ENCODE data around the gene PPP1R13L.

Gene PPP1R13L

DNA sequence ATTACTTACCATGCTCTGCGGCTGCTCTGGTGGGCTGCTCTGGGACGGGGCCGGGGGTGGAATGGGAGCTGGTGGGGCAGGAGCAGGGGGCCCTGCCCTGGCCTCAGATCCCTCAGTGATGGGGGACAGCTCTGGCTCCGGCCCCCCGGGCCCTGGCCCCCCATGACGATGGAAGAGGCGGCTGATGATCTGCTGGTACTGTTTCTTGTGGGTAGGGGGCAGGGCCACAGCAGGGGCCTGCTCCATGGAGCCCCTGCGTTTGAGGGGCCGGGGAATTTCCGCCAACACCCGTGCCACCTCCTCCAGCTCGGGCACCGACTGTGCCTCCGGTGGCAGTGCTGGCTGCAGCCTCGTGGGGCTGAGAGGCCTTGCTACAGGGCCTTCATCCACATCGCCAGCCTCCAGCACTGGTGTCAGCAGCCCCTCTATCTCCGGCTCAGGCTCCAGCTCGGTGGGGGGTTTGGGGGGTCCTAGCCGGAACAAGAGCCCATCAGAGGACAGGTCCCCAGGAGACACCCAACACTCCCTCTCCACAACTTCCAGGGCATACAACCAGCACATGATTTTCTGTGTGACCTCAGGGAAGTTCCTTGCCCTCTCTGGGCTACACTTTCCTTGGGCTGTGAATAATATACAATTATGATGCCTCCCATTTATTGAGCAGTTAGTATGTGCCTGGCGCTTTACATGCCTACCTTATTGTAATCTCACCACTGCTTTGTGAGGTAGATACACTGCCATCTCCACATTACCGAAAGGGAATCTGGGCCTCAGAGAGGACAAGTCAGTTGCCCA lies 12.8 kb downstream of the PPP1R13L start:
- H3K4me3 ChIP-seq (IDR thresholded peaks at IDR 0.05; ENCODE audit: insufficient read depth, low read depth, low read length) = no peak overlapping the region
- H3K4me1 ChIP-seq (ENCODE audit: low read depth, poor library complexity, severe bottlenecking) = peaks cover 11% of the 10 kb centered on the region
- H3K79me2 ChIP-seq (ENCODE audit: insufficient read depth, low read depth) = no peaks in the 10 kb centered on the region
- no peaks in the 10 kb centered on the region for H3K36me3 ChIP-seq (ENCODE audit: insufficient read depth)
- H3K9ac ChIP-seq = no peak overlapping the region
- TF ChIP-seq, protein P1, sequence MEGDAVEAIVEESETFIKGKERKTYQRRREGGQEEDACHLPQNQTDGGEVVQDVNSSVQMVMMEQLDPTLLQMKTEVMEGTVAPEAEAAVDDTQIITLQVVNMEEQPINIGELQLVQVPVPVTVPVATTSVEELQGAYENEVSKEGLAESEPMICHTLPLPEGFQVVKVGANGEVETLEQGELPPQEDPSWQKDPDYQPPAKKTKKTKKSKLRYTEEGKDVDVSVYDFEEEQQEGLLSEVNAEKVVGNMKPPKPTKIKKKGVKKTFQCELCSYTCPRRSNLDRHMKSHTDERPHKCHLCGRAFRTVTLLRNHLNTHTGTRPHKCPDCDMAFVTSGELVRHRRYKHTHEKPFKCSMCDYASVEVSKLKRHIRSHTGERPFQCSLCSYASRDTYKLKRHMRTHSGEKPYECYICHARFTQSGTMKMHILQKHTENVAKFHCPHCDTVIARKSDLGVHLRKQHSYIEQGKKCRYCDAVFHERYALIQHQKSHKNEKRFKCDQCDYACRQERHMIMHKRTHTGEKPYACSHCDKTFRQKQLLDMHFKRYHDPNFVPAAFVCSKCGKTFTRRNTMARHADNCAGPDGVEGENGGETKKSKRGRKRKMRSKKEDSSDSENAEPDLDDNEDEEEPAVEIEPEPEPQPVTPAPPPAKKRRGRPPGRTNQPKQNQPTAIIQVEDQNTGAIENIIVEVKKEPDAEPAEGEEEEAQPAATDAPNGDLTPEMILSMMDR (conservative IDR thresholded peaks at IDR 0.05; ENCODE audit: low read depth, low read length) = no peak
- H4K20me1 ChIP-seq (ENCODE audit: insufficient read depth) = no peaks in the 10 kb centered on the region
- H3K27me3 ChIP-seq (ENCODE audit: insufficient read depth, low read depth) = no peaks in the 10 kb centered on the region
- no peak overlapping the region for H2AFZ ChIP-seq (ENCODE audit: low read depth)
- peak overlapping the region; percentile 2; the same call in 1 of the 2 replicates for H3K4me2 ChIP-seq
- H3K27ac ChIP-seq = no peak overlapping the region

DNA sequence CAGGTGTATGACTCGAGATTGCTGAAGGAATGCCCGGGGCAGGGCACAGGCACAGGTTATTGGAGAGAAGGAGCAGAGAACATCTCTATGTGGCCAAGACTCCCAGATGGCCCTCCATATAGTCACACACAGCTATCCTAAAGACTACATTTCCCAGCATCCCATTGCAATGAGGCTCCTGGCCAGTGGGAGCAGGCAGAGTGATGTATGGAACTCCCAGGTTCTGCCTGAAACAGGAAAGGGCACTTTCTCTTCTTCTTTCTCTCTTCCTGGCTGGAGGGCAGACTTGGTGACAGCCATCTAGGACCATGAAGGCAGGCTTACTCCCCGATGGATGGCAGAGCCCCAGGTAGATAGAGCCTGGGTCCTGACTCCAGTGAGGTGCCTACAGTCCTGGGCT lies 13.5 kb downstream of the PPP1R13L start:
- H3K27ac ChIP-seq = no peak overlapping the region
- peaks cover 11% of the 10 kb centered on the region for H3K4me1 ChIP-seq (ENCODE audit: low read depth, poor library complexity, severe bottlenecking)
- no peaks in the 10 kb centered on the region for H4K20me1 ChIP-seq (ENCODE audit: insufficient read depth)
- peak overlapping the region; percentile 27; the same call in 1 of the 2 replicates for H2AFZ ChIP-seq (ENCODE audit: low read depth)
- no peak overlapping the region for H3K4me3 ChIP-seq (IDR thresholded peaks at IDR 0.05; ENCODE audit: insufficient read depth, low read depth, low read length)
- no peaks in the 10 kb centered on the region for H3K27me3 ChIP-seq (ENCODE audit: insufficient read depth, low read depth)
- H3K36me3 ChIP-seq (ENCODE audit: insufficient read depth) = no peaks in the 10 kb centered on the region
- peak overlapping the region; percentile 2; the same call in 1 of the 2 replicates for H3K4me2 ChIP-seq
- H3K79me2 ChIP-seq (ENCODE audit: insufficient read depth, low read depth) = no peaks in the 10 kb centered on the region
- TF ChIP-seq, protein P1 (conservative IDR thresholded peaks at IDR 0.05; ENCODE audit: low read depth, low read length) = no peak
- H3K9ac ChIP-seq = no peak overlapping the region

DNA sequence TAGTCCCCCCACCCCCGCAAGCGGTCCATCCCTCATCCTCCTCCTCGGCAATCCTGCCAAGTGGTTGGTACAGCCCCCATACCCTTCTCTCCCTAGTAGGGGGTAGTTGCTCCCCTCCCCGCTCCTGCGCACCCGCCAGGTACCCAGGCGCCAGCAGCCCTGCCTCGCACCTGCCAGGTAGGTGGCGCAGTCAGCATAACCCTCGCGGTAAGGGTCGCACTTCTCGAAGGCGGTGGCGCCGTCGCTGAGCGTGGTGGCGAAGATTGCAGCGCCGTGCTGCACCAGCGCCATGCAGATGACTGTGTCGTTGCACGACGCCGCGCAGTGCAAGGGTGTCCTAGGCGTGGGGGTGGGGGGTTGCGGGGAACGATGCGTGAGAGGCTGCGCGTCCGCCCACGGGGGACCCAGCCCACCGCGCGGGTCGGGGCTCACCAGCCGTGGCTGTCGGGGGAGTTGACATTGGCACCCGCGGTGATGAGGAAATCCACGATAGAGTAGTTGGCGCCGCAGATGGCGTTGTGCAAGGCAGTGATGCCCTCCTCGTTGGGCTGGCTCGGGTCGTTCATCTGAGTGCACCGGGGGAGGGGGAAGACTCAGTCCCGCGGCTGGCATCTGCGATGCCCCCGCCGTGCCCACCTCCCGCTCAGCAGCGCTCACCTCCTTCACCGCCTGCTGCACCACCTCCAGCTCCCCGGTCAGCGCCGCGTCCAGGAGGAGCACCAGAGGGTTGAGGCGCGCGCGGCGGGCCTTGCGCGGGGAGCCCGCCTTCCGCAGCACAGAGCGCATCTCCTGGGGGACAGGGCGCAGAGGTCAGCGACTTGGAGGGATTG lies 19.3 kb downstream of the PPP1R13L start:
- Histone ChIP-seq H4K20me1 (ENCODE audit: insufficient read depth) (no peaks in the 10 kb centered on the region), H3K36me3 (ENCODE audit: insufficient read depth) (no peaks in the 10 kb centered on the region), H3K27ac (no peak overlapping the region), H3K27me3 (ENCODE audit: insufficient read depth, low read depth) (no peaks in the 10 kb centered on the region), H3K79me2 (ENCODE audit: insufficient read depth, low read depth) (no peaks in the 10 kb centered on the region), H3K4me2 (no peak overlapping the region), H3K4me3 (IDR thresholded peaks at IDR 0.05; ENCODE audit: insufficient read depth, low read depth, low read length) (no peak overlapping the region), H3K4me1 (ENCODE audit: low read depth, poor library complexity, severe bottlenecking) (no peaks in the 10 kb centered on the region), H3K9ac (no peak overlapping the region), H2AFZ (ENCODE audit: low read depth) (no peak overlapping the region)
- TF ChIP-seq, protein P1 (conservative IDR thresholded peaks at IDR 0.05; ENCODE audit: low read depth, low read length) = no peak

DNA sequence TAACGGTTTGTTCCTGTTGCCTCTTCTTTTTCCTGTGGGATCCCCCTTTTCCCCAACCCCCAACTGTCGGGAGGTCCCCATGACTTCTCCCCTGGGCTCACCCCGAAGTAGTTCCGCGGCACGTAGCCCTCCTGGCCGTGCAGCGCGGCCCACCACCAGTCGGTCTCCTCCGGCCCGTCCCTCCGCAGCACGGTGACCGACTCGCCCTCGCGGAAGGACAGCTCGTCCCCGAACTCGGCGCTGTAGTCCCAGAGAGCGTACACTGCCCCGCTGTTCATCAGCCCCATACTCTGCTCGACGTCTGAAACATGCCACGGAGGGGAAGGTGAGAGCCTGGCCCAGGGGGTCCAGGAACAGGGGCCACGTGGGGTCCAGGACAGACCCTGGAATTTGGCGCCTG lies 22.4 kb downstream of the PPP1R13L start:
- Histone ChIP-seq H3K36me3 (ENCODE audit: insufficient read depth) (no peaks in the 10 kb centered on the region), H3K27ac (no peak overlapping the region), H3K4me1 (ENCODE audit: low read depth, poor library complexity, severe bottlenecking) (no peaks in the 10 kb centered on the region), H3K27me3 (ENCODE audit: insufficient read depth, low read depth) (no peaks in the 10 kb centered on the region), H3K79me2 (ENCODE audit: insufficient read depth, low read depth) (no peaks in the 10 kb centered on the region), H3K4me2 (no peak overlapping the region), H4K20me1 (ENCODE audit: insufficient read depth) (no peaks in the 10 kb centered on the region), H2AFZ (ENCODE audit: low read depth) (no peak overlapping the region), H3K9ac (no peak overlapping the region), H3K4me3 (IDR thresholded peaks at IDR 0.05; ENCODE audit: insufficient read depth, low read depth, low read length) (no peak overlapping the region)
- TF ChIP-seq, protein P1 (conservative IDR thresholded peaks at IDR 0.05; ENCODE audit: low read depth, low read length) = no peak

All from KMS-11 (cell line).